Testis (tissue), 3 donors: Measurements from ENCODE around the gene KRT72. TPM values are rescaled to one million over a fixed set of nuclear protein-coding genes. Genes with fewer than 3 reads are reported as not detected.

Experiments
- DNase-seq: peaks from one replicate; pipeline ENCODE4 v3.0.0-alpha.2; 2019
- H3K27ac ChIP-seq, 2 donors: fragments of 200-600 bp; sonication (generic); one replicate each; pipeline ENCODE4 v1.5.1; 2019
- H3K27me3 ChIP-seq: fragments of 200-600 bp; sonication (generic); one replicate; pipeline ENCODE4 v1.5.1; 2019
- H3K36me3 ChIP-seq: fragments of 200-600 bp; sonication (generic); one replicate; pipeline ENCODE4 v1.5.1; 2017; ENCODE audit warnings: low read depth; ENCODE audit errors: missing control alignments
- H3K4me1 ChIP-seq: fragments of 200-600 bp; sonication (generic); one replicate; pipeline ENCODE4 v1.5.1; 2019
- H3K4me3 ChIP-seq, 2 donors: fragments of 200-600 bp; sonication (generic); one replicate each; pipeline ENCODE4 v1.5.1; 2017 to 2019
- H3K9me3 ChIP-seq: fragments of 200-600 bp; sonication (generic); one replicate; pipeline ENCODE4 v1.5.1; 2017
- CTCF ChIP-seq, 3 experiments: fragments of 450-650 bp in 2 of 3; fragments of 200-600 bp in 1 of 3; sonication (generic) in 1 of 3; IDR thresholded peaks; one replicate each; pipeline ENCODE4 v1.5.1; 2016 to 2019; ENCODE audit warnings: antibody characterized with exemption in 3 of 3, mild to moderate bottlenecking in 2 of 3, moderate library complexity in 1 of 3
- POLR2A ChIP-seq: fragments of 450-650 bp; IDR thresholded peaks from one replicate; pipeline ENCODE4 v1.6.1; 2017; ENCODE audit warnings: antibody characterized with exemption, mild to moderate bottlenecking, moderate library complexity
- WGBS, 2 donors: methylation state at CpG; one replicate each; pipeline ENCODE4 v1.1.5; 2018; 5-methylcytosine and 5-hydroxymethylcytosine counted together
- intact Hi-C: fragments of 100-400 bp; cut with DNase I; formaldehyde crosslinking; loops from one replicate; pipeline ENCODE4 v1.15.1; 2023; ENCODE audit warnings: low total_unique reads
- polyA plus RNA-seq: library from polyadenylated mRNA; stranded (reverse); fragments of 350-450 nt; fragmentation: Illumina TruSeq; extraction: RNeasy Lipid Tissue Mini Kit (QIAGEN cat#74804); gene quantifications from one replicate; pipeline ENCODE4 v1.2.3, GENCODE V29; 2014; ENCODE audit warnings: low read depth, low replicate concordance; ENCODE audit not compliant: insufficient read depth
- total RNA-seq, 2 donors: library from RNA; depleted of rRNA; stranded (reverse); fragments of >200 nt; gene quantifications; one replicate each; pipeline ENCODE4 v1.2.3, GENCODE V29; 2016

KRT72 gene
- total and polyA plus RNA-seq, 3 donors from 2014 or later = 11.7 to 85.0 (median 16.5) TPM

DNA sequence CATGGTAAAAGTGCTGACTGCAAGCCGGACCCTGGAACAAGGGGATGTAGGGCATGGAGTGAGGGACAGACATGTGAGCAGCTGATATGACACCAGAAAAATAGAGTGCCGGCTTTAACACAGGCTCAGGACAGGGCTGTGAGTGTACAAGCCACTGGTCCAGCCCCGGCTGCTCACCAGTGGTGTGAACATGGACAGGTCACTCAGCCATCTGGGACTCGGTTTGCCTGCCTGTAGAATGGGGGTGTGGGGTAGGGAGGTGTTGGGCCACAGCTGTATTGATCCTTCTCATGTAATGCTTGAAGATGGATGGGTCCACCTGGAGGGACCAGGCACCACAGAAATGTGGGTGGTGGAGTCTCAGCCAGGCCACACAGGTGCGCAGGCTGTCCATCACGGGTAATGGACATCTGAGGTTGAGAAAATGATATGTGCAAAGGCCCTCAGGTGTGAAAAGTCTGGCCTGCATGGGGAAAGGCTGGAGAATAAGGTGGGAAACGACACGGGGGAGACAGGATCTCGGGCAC, 17.0 kb downstream of the KRT72 start:
- no peaks in the 10 kb centered on the region for H3K4me1 ChIP-seq
- 90 to 91% methylated on average over 9 of the region's 9 CpGs for WGBS, 2 donors
- no peak for DNase-seq
- H3K9me3 ChIP-seq = no peaks in the 10 kb centered on the region
- no peaks in the 10 kb centered on the region for H3K36me3 ChIP-seq
- no peak overlapping the region for H3K4me3 ChIP-seq
- intact Hi-C loops = no loop called here
- no peaks in the 10 kb centered on the region for H3K27me3 ChIP-seq
- H3K27ac ChIP-seq = no peak overlapping the region
- TF ChIP-seq CTCF (IDR thresholded peaks at IDR 0.05) = no peak
- TF ChIP-seq POLR2A = no peak

- Histone ChIP-seq H3K4me3 (no peak overlapping the region), H3K27me3 (no peaks in the 10 kb centered on the region), H3K4me1 (no peaks in the 10 kb centered on the region), H3K9me3 (no peaks in the 10 kb centered on the region), H3K36me3 (no peaks in the 10 kb centered on the region), H3K27ac (no peak overlapping the region)
- 31 to 37% methylated on average over 7 of the region's 7 CpGs for WGBS, 2 donors
- TF ChIP-seq POLR2A = no peak
- peak; percentile 19 to 75 (median 63) for TF ChIP-seq CTCF (IDR thresholded peaks at IDR 0.05)
- intact Hi-C loops = no loop called here
- peak; percentile 80 for DNase-seq
Measured at GRCh38 chr12:52582971-52583456, 18.2 kb downstream of the KRT72 start.

- H3K27ac ChIP-seq = no peak overlapping the region
- no peaks in the 10 kb centered on the region for H3K4me1 ChIP-seq
- no peaks in the 10 kb centered on the region for H3K9me3 ChIP-seq
- no peaks in the 10 kb centered on the region for H3K36me3 ChIP-seq
- intact Hi-C loops = no loop called here
- no peak overlapping the region for H3K4me3 ChIP-seq
- no peaks in the 10 kb centered on the region for H3K27me3 ChIP-seq
- TF ChIP-seq POLR2A = no peak
- TF ChIP-seq CTCF (IDR thresholded peaks at IDR 0.05) = no peak
- DNase-seq = no peak
- 83 to 84% methylated on average over 2 of the region's 2 CpGs for WGBS, 2 donors
Measured at GRCh38 chr12:52582486-52582885, 18.8 kb downstream of the KRT72 start.

- DNase-seq = no peak
- WGBS, 2 donors = 69 to 80% methylated on average over 6 of the region's 6 CpGs
- Histone ChIP-seq H3K27me3 (no peaks in the 10 kb centered on the region), H3K27ac (no peak overlapping the region), H3K36me3 (no peaks in the 10 kb centered on the region), H3K9me3 (no peaks in the 10 kb centered on the region), H3K4me1 (no peaks in the 10 kb centered on the region), H3K4me3 (no peak overlapping the region)
- intact Hi-C loops = no loop called here
- TF ChIP-seq POLR2A = no peak
- TF ChIP-seq CTCF (IDR thresholded peaks at IDR 0.05) = no peak
Measured at GRCh38 chr12:52581481-52581880, 19.8 kb downstream of the KRT72 start.

DNA sequence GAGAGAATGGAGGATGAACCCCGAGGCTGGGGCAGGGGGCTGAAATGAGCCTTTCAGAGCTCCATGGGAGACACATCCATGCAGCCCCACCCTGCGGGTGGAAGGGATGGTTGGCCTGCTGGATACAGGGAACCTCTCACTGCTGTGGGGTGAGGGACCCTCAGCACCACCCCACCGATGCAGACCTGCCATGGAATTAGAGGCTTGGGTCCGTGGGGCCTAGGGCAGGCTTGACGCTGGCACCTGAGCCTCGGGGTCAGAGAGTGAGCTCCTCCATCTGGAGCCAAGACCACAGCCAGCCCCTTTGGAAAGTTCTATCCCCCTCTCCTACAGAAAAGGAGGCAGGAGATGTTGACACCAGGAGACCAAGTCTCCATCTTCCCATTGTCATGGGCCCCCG, 20.2 kb downstream of the KRT72 start:
- no peak overlapping the region for H3K27ac ChIP-seq
- H3K9me3 ChIP-seq = no peaks in the 10 kb centered on the region
- TF ChIP-seq POLR2A (no peak), CTCF (IDR thresholded peaks at IDR 0.05) (no peak)
- H3K4me3 ChIP-seq = no peak overlapping the region
- no peaks in the 10 kb centered on the region for H3K4me1 ChIP-seq
- H3K36me3 ChIP-seq = no peaks in the 10 kb centered on the region
- DNase-seq = no peak
- no peaks in the 10 kb centered on the region for H3K27me3 ChIP-seq
- intact Hi-C loops = no loop called here
- 93 to 95% methylated on average over 3 to 7 of the region's 7 CpGs for WGBS, 2 donors
